IMR-90 (cell line): ENCODE measurements around the gene PBXIP1. TPM values are rescaled to one million over a fixed set of nuclear protein-coding genes. Genes with fewer than 3 reads are reported as not detected.

Experiments
- ATAC-seq: fragments of 200-7000 bp; cut with Tn5 transposase; 2 replicates; pipeline ENCODE4 v1.9.1; 2020; ENCODE audit warnings: low read depth, mild to moderate bottlenecking, moderate library complexity
- BruUV-seq: library from RNA; stranded (reverse); fragments of 400-500 nt; replicated peaks from 2 replicates; lab custom pipeline; 2021; lab: Mats Ljungman, UMichigan
- CTCF ChIA-PET: fragments of 300-600 bp; formaldehyde crosslinking; extraction: SDS; loops from one replicate; lab custom pipeline; 2021; ENCODE audit warnings: antibody characterized with exemption; lab: Yijun Ruan, JAX
- POLR2A ChIA-PET: fragments of 300-600 bp; sonication (Branson Sonifier 250); formaldehyde crosslinking; loops from one replicate; lab custom pipeline; 2022; ENCODE audit warnings: antibody characterized with exemption; ENCODE audit not compliant: unreplicated experiment; lab: Charles Lee
- DNase-seq: peaks from one replicate; pipeline ENCODE4 v3.0.0; 2013
- H2AFZ ChIP-seq: replicated peaks from 2 replicates; pipeline ENCODE3; 2013; ENCODE audit warnings: low read length, mild to moderate bottlenecking; ENCODE audit not compliant: poor library complexity
- H2AK5ac ChIP-seq: 2 replicates; pipeline ENCODE4 v1.6.1; 2013; ENCODE audit warnings: low read depth, low read length, inconsistent platforms
- H2AK9ac ChIP-seq: replicated peaks from 2 replicates; pipeline ENCODE3; 2013; ENCODE audit warnings: mild to moderate bottlenecking, low read depth, low read length, moderate library complexity; ENCODE audit not compliant: poor library complexity
- H2BK120ac ChIP-seq: 2 replicates; pipeline ENCODE4 v1.6.1; 2013; ENCODE audit warnings: low read depth, low read length, inconsistent platforms
- H2BK15ac ChIP-seq: 3 replicates; pipeline ENCODE4 v1.6.1; 2013; ENCODE audit warnings: low read depth, low read length, inconsistent platforms
- H2BK20ac ChIP-seq: 2 replicates; pipeline ENCODE4 v1.6.1; 2013; ENCODE audit warnings: low read depth, mild to moderate bottlenecking, inconsistent platforms, low read length, moderate library complexity
- H2BK5ac ChIP-seq: 2 replicates; pipeline ENCODE4 v1.6.1; 2013; ENCODE audit warnings: mild to moderate bottlenecking, low read depth, low read length, inconsistent platforms; ENCODE audit not compliant: poor library complexity, severe bottlenecking
- H3K14ac ChIP-seq: replicated peaks from 2 replicates; pipeline ENCODE4 v1.6.1; 2013; ENCODE audit warnings: low read depth, low read length, inconsistent platforms
- H3K18ac ChIP-seq: 2 replicates; pipeline ENCODE4 v1.6.1; 2013; ENCODE audit warnings: low read depth, low read length, control low read depth
- H3K23ac ChIP-seq: 2 replicates; pipeline ENCODE4 v1.6.1; 2013; ENCODE audit warnings: low read depth, low read length, inconsistent platforms
- H3K27ac ChIP-seq: 2 replicates; pipeline ENCODE4 v1.5.1; 2013; ENCODE audit warnings: mild to moderate bottlenecking, control low read depth, low read length; ENCODE audit not compliant: insufficient read depth
- H3K27me3 ChIP-seq: 2 replicates; pipeline ENCODE4 v1.6.1; 2013; ENCODE audit warnings: low read length; ENCODE audit not compliant: control insufficient read depth, insufficient read depth
- H3K36me3 ChIP-seq: 2 replicates; pipeline ENCODE4 v1.6.1; 2013; ENCODE audit warnings: low read length, mixed read lengths; ENCODE audit not compliant: control insufficient read depth, insufficient read depth
- H3K4ac ChIP-seq: 2 replicates; pipeline ENCODE4 v1.6.1; 2013; ENCODE audit warnings: low read depth, low read length, inconsistent platforms
- H3K4me1 ChIP-seq: 2 replicates; pipeline ENCODE4 v1.6.1; 2013; ENCODE audit warnings: low read length, mixed read lengths; ENCODE audit not compliant: control insufficient read depth, insufficient read depth
- H3K4me2 ChIP-seq: 2 replicates; pipeline ENCODE4 v1.6.1; 2013; ENCODE audit warnings: low read depth, mild to moderate bottlenecking, control low read depth, low read length, moderate library complexity
- H3K4me3 ChIP-seq: 2 replicates; pipeline ENCODE4 v1.5.1; 2013; ENCODE audit warnings: low read depth, mild to moderate bottlenecking, control low read depth, low read length, moderate library complexity; ENCODE audit not compliant: insufficient read depth
- H3K56ac ChIP-seq: 2 replicates; pipeline ENCODE4 v1.6.1; 2013; ENCODE audit warnings: low read length, inconsistent platforms; ENCODE audit not compliant: insufficient read depth; ENCODE audit errors: extremely low read depth
- H3K79me1 ChIP-seq, 2 experiments: 2 replicates each; pipeline ENCODE4 v1.6.1; 2013; ENCODE audit warnings: low read length in 2 of 2, inconsistent platforms in 1 of 2, low read depth in 1 of 2
- H3K9ac ChIP-seq: 2 replicates; pipeline ENCODE4 v1.6.1; 2013; ENCODE audit warnings: low read depth, low read length, control low read depth
- H3K9me1 ChIP-seq: 2 replicates; pipeline ENCODE4 v1.6.1; 2013; ENCODE audit warnings: low read length, inconsistent platforms; ENCODE audit not compliant: insufficient read depth
- H3K9me3 ChIP-seq: 2 replicates; pipeline ENCODE4 v1.6.1; 2013; ENCODE audit warnings: low read length; ENCODE audit not compliant: control insufficient read depth, insufficient read depth
- H4K20me1 ChIP-seq: 2 replicates; pipeline ENCODE4 v1.6.1; 2013; ENCODE audit warnings: low read length, inconsistent platforms; ENCODE audit not compliant: insufficient read depth
- H4K5ac ChIP-seq: 2 replicates; pipeline ENCODE4 v1.6.1; 2013; ENCODE audit warnings: mild to moderate bottlenecking, low read depth, low read length, control low read depth
- H4K8ac ChIP-seq, 2 experiments: 2 replicates each; pipeline ENCODE4 v1.6.1; 2013; ENCODE audit warnings: low read depth in 2 of 2, low read length in 2 of 2, control low read depth in 1 of 2, inconsistent platforms in 1 of 2
- H4K91ac ChIP-seq: 2 replicates; pipeline ENCODE4 v1.6.1; 2013; ENCODE audit warnings: low read depth, low read length, inconsistent platforms; ENCODE audit not compliant: insufficient read depth
- BHLHE40 ChIP-seq: fragments of 150-350 bp; IDR thresholded peaks from 2 replicates; pipeline ENCODE4 v1.6.1; 2016; ENCODE audit warnings: mild to moderate bottlenecking, low read depth, low read length
- CEBPB ChIP-seq: IDR thresholded peaks from 2 replicates; pipeline ENCODE4 v1.6.1; 2012; ENCODE audit warnings: low read depth, low read length, improper control_type of control experiment
- CHD1 ChIP-seq: IDR thresholded peaks from 2 replicates; pipeline ENCODE4 v1.6.1; 2012; ENCODE audit warnings: low read depth, low read length, improper control_type of control experiment
- FOS ChIP-seq: fragments of 150-350 bp; IDR thresholded peaks from 2 replicates; pipeline ENCODE4 v1.6.1; 2016; ENCODE audit warnings: low read depth, low read length
- MAFK ChIP-seq: IDR thresholded peaks from 2 replicates; pipeline ENCODE4 v1.6.1; 2012; ENCODE audit warnings: low read depth, low read length, improper control_type of control experiment
- MAZ ChIP-seq: IDR thresholded peaks from 2 replicates; pipeline ENCODE4 v1.6.1; 2012; ENCODE audit warnings: low read depth, mild to moderate bottlenecking, low read length, improper control_type of control experiment, moderate library complexity, borderline replicate concordance
- MXI1 ChIP-seq: IDR thresholded peaks from 2 replicates; pipeline ENCODE4 v1.6.1; 2012; ENCODE audit warnings: low read depth, mild to moderate bottlenecking, low read length, moderate library complexity, borderline replicate concordance
- NFE2L2 ChIP-seq: fragments of 150-350 bp; IDR thresholded peaks from 2 replicates; pipeline ENCODE4 v1.6.1; 2016; ENCODE audit warnings: low read depth, mild to moderate bottlenecking, low read length
- POLR2A ChIP-seq: IDR thresholded peaks from 2 replicates; pipeline ENCODE4 v1.6.1; 2012; ENCODE audit warnings: mild to moderate bottlenecking, low read depth, low read length
- RAD21 ChIP-seq: IDR thresholded peaks from 2 replicates; pipeline ENCODE4 v1.6.1; 2012; ENCODE audit warnings: low read length, improper control_type of control experiment
- RCOR1 ChIP-seq: IDR thresholded peaks from 2 replicates; pipeline ENCODE4 v1.6.1; 2012; ENCODE audit warnings: mild to moderate bottlenecking, low read length, improper control_type of control experiment; ENCODE audit not compliant: insufficient replicate concordance
- RFX5 ChIP-seq: IDR thresholded peaks from 2 replicates; pipeline ENCODE4 v1.8.0; 2012; ENCODE audit warnings: low read depth, mild to moderate bottlenecking, low read length, moderate library complexity
- SMC3 ChIP-seq: fragments of 150-350 bp; IDR thresholded peaks from 2 replicates; pipeline ENCODE4 v1.6.1; 2016; ENCODE audit warnings: low read depth, mild to moderate bottlenecking, antibody characterized with exemption, low read length, moderate library complexity
- WGBS, 2 experiments: methylation state at CpG; one replicate each; pipeline versions ENCODE4 v1.1.5 to v1.1.7; 2013; ENCODE audit warnings: missing lambda C conversion rate in 2 of 2; ENCODE audit not compliant: insufficient read length in 1 of 2; ENCODE audit errors: extremely low coverage in 2 of 2; 5-methylcytosine and 5-hydroxymethylcytosine counted together
- dilution Hi-C: fragments of 300-500 bp; cut with HindIII; formaldehyde crosslinking; loops from one replicate; pipeline ENCODE4 v1.14.3; 2018; ENCODE audit warnings: low sequenced_read_pairs; ENCODE audit not compliant: unreplicated experiment
- in situ Hi-C: fragments of 300-500 bp; cut with MboI; formaldehyde crosslinking; loops from 3 replicates; pipeline ENCODE4 v1.14.3; 2019; ENCODE audit warnings: low sequenced_read_pairs, inconsistent platforms, mixed read lengths
- intact Hi-C: fragments of 100-400 bp; cut with micrococcal nuclease; formaldehyde crosslinking; loops from 2 replicates; pipeline ENCODE4 v1.10.0; 2022
- polyA plus RNA-seq, 3 experiments: library from polyadenylated mRNA; depleted of rRNA; stranded (reverse); fragments of >200 nt; gene quantifications; 2 replicates each; pipeline ENCODE4 v1.2.3, GENCODE V29; 2012; ENCODE audit warnings: low replicate concordance in 1 of 3
- total RNA-seq: library from RNA; depleted of rRNA; stranded (reverse); fragments of >200 nt; gene quantifications from 2 replicates; pipeline ENCODE4 v1.2.3, GENCODE V29; 2012
- TF ChIP-seq, protein P1 (sequence below): fragments of 150-350 bp; IDR thresholded peaks from 2 replicates; pipeline ENCODE4 v1.6.1; 2017; ENCODE audit warnings: mild to moderate bottlenecking, antibody characterized with exemption, low read length, low read depth
- TF ChIP-seq, protein P2 (sequence below): conservative IDR thresholded peaks from 2 replicates; pipeline ENCODE4 v1.5.1; 2012; ENCODE audit warnings: mild to moderate bottlenecking, low read depth, low read length, improper control_type of control experiment
- TF ChIP-seq, protein P3 (sequence below): fragments of 150-350 bp; IDR thresholded peaks from 2 replicates; pipeline ENCODE4 v1.6.1; 2016; ENCODE audit warnings: low read depth, mild to moderate bottlenecking, low read length, moderate library complexity, borderline replicate concordance

The PBXIP1 gene
- total and polyA plus RNA-seq, 2 of the 4 experiments (the other 2 are of a cell fraction) = 28.3 to 44.2 TPM

DNA sequence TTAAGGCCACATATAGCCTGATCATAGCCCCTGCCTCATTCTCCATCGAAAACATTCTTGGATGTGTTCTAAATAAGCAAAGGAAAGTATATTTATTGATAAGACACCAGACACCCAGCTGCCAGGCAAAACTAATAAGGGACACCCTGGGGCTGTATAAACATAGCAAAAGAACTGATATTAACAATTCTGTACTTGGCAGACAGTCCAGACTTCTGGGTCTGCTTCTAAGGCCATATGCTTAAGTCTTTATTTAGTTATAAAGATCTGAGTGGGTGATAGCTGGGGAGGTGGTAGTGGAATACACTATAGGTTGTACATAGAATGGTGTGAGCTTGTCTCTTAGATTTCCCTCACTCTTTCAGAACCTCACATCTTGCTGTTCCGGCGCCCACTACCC lies 22.5 kb upstream of the PBXIP1 start:
- no peak for TF ChIP-seq MAFK
- no peak for TF ChIP-seq CEBPB
- TF ChIP-seq SMC3 = no peak
- TF ChIP-seq, protein P1, sequence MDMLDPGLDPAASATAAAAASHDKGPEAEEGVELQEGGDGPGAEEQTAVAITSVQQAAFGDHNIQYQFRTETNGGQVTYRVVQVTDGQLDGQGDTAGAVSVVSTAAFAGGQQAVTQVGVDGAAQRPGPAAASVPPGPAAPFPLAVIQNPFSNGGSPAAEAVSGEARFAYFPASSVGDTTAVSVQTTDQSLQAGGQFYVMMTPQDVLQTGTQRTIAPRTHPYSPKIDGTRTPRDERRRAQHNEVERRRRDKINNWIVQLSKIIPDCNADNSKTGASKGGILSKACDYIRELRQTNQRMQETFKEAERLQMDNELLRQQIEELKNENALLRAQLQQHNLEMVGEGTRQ = no peak
- no peak for TF ChIP-seq RFX5
- TF ChIP-seq, protein P2, sequence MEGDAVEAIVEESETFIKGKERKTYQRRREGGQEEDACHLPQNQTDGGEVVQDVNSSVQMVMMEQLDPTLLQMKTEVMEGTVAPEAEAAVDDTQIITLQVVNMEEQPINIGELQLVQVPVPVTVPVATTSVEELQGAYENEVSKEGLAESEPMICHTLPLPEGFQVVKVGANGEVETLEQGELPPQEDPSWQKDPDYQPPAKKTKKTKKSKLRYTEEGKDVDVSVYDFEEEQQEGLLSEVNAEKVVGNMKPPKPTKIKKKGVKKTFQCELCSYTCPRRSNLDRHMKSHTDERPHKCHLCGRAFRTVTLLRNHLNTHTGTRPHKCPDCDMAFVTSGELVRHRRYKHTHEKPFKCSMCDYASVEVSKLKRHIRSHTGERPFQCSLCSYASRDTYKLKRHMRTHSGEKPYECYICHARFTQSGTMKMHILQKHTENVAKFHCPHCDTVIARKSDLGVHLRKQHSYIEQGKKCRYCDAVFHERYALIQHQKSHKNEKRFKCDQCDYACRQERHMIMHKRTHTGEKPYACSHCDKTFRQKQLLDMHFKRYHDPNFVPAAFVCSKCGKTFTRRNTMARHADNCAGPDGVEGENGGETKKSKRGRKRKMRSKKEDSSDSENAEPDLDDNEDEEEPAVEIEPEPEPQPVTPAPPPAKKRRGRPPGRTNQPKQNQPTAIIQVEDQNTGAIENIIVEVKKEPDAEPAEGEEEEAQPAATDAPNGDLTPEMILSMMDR = no peak
- TF ChIP-seq MAZ = no peak
- TF ChIP-seq, protein P3, sequence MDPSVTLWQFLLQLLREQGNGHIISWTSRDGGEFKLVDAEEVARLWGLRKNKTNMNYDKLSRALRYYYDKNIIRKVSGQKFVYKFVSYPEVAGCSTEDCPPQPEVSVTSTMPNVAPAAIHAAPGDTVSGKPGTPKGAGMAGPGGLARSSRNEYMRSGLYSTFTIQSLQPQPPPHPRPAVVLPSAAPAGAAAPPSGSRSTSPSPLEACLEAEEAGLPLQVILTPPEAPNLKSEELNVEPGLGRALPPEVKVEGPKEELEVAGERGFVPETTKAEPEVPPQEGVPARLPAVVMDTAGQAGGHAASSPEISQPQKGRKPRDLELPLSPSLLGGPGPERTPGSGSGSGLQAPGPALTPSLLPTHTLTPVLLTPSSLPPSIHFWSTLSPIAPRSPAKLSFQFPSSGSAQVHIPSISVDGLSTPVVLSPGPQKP = no peak
- no peak for TF ChIP-seq FOS
- TF ChIP-seq RAD21 = no peak
- TF ChIP-seq POLR2A = no peak
- TF ChIP-seq CHD1 = no peak
- TF ChIP-seq MXI1 = no peak
- TF ChIP-seq NFE2L2 = no peak
- no peak for TF ChIP-seq BHLHE40
- no peak for TF ChIP-seq RCOR1
- Histone ChIP-seq H3K27me3 (no peaks in the 10 kb centered on the region), H3K9me3 (no peaks in the 10 kb centered on the region), H2BK20ac (no peak overlapping the region), H3K9ac (no peak overlapping the region), H3K36me3 (no peaks in the 10 kb centered on the region), H2AFZ (no peak overlapping the region), H4K5ac (no peak overlapping the region), H3K18ac (no peak overlapping the region), H3K79me1 (peaks cover 1 to 35% of the 10 kb centered on the region in 2 experiments; a peak in 3 of 4 replicates), H2BK120ac (no peak overlapping the region), H2AK5ac (no peak overlapping the region), H3K9me1 (no peaks in the 10 kb centered on the region), H3K4me1 (no peaks in the 10 kb centered on the region; the same call in 1 of the 2 replicates), H2AK9ac (no peak overlapping the region), H4K91ac (no peak overlapping the region), H3K4me3 (no peak overlapping the region), H4K20me1 (no peaks in the 10 kb centered on the region), H3K27ac (no peak overlapping the region), H4K8ac (no peak overlapping the region), H2BK15ac (no peak overlapping the region), H3K56ac (no peak overlapping the region), H3K14ac (no peak overlapping the region), H3K4ac (no peak overlapping the region), H2BK5ac (no peak overlapping the region), H3K23ac (no peak overlapping the region), H3K4me2 (no peak overlapping the region)
- DNase-seq = no peak
- POLR2A ChIA-PET = no interaction called here
- intact Hi-C loops = loop anchor here (10.0 kb wide), 1 partner anchor 196 kb away; the partner anchor contains the start of genes KRTCAP2 and TRIM46
- no peak for ATAC-seq
- no TSS peak for BruUV-seq
- dilution Hi-C loops = no loop called here
- in situ Hi-C loops = no loop called here
- CTCF ChIA-PET = no interaction called here
- no CpG with 5 or more reads among the region's 3 CpGs for WGBS, 2 experiments
